Stimulated activated CD8-positive, alpha-beta memory T cell treated with anti-CD3 and anti-CD28 coated beads, Interleukin-15, amount 100 ng/mL, for 4 hours (primary cell): ENCODE measurements around the gene EEF1AKMT2.

Experiments
- DNase-seq, 2 donors: peaks; one replicate each; pipeline ENCODE4 v3.0.0-alpha.2; 2020; ENCODE audit warnings: low read depth in 2 of 2

Gene EEF1AKMT2

DNA sequence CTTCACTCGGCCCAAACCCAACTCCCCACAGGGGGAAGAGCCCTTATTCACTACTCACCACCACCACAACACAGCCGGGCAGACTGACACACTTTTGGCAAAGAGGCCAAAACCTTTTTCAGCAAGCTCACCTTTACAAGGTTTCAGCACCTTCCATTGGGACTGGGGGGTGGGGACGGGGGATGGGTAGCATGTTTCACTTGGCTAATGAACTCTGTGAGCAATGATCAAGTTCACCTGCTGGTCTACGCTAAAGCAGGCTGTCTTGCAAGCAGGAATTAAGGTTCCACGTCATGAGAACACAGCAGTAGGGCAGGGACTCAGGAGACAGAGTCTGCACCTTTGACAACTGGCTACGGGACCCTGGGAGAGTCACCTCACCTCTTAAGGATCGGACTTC, 54.5 kb downstream of the EEF1AKMT2 start:
- no peak for DNase-seq

DNA sequence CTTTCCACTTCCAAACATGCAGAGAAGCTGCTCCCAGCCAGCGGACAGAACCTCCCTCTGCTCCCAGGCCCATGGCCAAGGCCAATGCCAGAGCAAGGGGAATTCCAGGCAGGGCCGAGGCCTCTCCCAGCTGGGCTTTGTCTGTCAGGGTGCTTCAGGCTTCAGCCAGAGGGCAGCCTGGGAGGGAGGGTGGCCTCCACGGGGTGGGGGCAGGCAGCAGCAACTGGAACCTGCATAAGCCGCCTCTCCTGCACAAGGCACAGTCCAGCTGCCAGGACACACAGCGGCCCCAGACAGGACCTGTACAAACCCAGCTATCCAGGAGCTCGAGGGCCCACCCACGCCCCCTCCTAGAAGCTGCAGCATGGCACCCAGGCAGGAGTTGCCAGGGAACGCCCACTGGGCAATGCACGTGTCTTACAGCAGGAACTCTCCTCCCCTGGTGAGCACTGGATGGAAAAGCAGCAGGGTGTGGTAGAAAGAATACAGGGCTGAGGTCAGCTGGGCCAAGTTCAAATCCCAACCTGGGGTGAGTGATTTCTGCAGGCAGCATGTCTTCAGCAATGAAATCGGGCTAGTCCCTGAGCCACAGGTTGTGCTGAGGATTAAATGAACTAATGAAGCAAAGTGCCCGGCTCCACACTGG, 55.1 kb downstream of the EEF1AKMT2 start:
- no peak for DNase-seq

DNA sequence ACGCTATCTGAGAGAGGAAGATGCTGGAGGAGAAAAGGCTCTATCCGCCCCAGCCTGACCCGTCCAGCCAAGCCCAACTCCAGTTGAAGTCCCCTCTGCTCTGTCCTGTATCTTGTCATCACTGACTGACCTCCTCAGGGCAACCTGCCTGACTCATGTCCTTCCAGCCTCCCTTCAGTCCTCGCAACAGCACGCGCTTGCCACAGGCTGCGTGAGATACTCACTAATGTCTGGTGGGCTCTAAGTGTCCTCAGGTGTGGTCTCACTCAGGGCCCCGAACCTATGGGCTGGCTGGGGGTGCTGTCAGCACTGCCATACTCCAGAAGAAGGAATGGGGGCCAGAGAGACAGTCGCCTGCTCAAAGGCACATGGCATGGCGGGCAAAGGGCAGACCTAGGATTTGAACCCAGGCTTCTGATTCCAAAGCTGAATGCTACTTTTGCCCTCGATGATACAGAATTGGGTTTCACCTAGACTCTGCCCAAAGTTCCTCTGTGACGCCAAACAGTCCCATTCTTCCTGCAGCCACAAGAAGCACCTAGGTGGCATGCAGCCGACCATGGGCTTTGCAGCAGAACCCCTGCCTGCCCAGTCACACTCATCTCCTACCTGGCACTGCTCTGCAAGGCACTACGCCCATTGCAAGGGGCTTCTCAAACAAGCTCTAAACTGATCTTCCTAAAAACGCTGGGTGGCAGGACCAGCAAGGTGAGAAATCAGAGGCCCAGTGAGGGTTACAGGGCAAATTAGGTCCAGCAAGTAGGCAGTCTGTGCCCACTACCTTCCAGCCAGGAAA, 56.0 kb downstream of the EEF1AKMT2 start:
- no peak for DNase-seq

DNA sequence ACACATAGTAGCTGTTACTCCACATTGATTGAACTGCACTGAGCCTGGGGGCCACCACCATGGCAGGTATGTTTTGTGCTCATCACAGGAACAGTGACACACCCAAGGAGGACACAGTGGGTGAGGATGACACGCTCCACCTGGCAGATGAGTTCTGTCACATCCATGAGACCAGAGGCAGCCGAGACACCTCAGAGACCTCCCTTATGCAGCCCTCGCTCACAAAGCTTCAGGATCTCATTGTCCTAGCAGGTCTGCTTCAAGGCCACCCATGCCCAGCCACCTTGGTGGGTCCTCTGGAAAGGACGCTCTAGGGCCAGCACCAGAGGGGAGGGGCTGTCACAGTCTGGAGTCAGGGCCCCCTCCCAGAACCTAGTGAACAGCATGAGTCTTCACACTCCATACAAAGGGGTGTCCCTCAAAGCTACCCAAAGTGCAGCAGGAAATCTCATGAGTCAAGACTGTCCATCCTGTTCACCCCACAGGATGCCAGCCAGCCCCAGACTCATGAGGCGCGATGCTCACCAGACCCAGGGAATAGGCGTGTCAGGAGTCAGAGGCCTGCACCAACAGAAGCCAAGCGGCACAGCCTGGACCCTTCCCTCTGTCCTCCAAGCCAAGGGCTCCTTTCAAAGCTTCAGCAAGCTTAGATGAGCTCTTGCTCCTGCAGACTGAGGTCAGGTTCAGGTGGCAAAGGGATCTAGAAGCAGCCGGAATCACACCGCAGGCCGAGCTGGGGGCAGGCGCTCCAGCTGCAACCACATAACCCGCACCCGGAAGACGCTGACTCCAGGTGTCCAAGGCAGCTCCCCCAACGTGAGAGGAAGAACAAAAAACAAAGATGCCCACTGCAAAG, 57.1 kb downstream of the EEF1AKMT2 start:
- no peak for DNase-seq

DNA sequence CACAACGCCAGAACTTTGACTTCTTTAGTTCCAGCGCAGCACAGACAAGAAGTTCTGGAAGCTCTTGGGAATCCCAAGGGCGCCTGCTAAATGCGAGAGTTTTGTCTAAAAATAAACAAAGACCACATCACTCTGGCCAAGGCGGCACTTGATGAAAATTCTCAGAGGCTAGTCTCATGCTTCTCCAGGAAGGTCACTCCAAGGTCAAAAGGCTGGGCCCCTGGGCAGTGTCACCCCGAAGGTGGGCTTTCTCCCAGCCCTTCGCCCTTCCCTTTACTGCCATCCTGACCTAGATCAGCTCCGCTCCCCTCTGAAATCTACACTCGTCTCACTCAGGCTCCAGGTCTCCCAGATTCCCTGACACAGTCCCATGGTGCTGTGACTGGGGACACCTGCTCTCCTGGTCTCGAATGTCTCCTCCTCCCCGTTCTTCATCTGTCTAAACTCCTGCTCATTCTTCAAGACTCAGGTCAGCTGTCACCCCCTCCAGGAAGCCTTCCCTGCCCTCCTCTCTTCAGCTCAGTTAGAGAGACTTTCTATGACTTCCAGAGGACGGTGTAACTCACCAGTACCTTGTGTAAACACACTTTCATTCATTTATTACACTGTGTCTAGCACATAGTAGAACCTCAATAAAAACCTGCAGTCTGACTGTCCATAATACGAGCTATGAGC, 58.0 kb downstream of the EEF1AKMT2 start:
- DNase-seq: no peak

DNA sequence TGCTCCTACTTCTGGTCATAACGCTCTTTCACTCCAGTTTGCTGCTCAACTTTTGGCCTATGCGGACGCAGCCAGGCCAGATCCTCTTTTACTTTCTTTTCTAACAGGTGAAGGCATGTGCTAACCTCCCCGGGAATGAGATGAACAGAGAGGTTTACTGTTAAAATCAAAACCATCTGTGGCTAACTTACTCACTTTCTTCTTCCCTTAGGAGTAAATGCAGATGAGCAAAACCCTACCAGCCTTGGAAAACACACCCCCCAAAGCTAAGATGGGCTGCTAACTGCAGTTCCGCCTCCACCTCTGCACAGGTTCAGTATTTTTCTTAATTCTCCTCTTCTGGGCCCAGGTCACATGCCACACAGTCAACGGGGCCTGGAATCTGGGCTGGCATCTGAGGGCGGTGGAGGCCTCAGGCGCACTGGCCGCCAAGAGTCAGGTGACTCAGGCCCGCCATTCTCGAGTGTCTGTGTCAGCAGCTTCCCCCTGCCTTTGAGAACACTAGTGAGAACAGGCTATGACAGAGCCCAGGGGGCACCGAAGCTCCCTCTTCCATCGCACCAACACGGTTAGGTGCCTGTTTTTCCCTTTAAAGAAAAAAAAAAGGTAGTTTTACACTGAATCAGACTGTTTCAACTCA, 58.6 kb downstream of the EEF1AKMT2 start:
- no peak for DNase-seq

DNA sequence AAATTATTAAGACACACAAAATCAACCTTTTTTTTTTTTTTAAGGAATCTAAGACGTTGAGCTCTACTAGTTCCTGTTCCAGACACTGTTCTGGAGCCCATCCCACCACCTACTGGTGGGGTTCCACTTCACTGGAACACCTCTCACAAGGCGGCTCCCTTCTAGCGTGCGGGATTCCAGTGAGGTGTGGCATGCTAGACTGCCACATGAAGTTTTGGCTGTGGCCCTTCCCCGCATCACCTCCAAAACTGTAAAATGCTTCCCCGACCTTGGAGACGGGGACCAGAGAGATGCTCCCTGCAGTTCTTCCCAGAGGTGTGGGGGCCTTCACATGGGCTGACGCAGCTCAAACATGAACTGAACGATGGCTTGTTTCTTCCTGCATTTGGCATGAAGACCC, 60.1 kb downstream of the EEF1AKMT2 start:
- no peak for DNase-seq

DNA sequence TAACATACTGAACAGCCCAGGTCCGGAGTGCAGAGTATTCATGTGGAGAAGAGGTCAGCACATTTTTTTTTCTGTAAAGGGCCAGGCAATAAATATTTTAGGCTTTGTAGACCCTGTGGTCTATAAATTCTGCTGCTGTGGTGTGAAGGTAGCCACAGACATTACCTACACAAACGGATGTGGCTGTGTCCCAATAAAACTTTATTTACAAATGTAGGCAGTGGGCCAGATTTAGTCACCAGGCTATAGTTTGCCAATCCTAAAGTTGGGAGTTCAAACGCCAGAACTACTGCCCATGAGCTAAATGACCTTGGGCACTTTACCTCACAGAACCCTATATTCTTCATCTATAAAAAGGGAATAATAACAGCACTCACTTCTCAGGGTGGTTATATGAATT, 60.9 kb downstream of the EEF1AKMT2 start:
- DNase-seq: no peak

DNA sequence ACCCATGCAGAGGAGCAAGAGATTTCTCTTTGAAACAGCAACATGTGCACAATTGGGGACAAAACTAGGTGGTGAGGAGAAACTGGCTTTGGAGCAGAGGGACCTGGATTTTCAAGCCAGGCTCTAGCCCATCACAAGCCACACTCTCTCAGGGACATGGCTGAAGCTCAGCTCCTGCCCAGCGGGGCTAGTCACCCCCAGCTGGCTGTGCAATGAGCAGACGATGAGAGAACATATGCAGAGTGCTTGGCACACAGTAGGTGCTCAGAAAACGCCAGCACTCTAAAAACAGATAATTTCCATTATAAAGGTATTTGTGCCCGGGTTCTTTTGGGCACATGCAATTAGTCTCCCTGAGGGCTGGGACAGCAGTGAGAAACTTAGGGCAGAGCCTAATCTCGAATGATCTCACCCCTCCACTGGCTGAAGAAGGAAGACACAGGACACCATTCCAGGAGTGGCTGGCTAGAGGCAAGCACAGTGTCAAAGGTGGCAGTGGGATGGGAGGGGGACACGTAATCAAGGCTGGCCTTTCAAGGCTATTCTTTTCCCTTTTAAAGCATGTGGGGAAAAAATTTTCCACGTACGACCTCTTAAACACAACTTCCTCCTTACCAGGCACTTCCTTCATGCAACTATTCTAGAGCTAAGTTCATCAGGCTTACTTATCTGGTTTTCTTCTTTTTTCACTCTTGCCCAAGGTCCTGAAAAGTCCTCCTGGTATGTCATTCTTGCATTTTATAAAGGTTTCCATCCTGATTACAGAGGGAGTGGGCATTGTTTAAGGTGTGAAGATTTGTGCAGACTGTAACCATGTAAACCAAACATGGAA, 62.6 kb downstream of the EEF1AKMT2 start:
- DNase-seq: no peak

DNA sequence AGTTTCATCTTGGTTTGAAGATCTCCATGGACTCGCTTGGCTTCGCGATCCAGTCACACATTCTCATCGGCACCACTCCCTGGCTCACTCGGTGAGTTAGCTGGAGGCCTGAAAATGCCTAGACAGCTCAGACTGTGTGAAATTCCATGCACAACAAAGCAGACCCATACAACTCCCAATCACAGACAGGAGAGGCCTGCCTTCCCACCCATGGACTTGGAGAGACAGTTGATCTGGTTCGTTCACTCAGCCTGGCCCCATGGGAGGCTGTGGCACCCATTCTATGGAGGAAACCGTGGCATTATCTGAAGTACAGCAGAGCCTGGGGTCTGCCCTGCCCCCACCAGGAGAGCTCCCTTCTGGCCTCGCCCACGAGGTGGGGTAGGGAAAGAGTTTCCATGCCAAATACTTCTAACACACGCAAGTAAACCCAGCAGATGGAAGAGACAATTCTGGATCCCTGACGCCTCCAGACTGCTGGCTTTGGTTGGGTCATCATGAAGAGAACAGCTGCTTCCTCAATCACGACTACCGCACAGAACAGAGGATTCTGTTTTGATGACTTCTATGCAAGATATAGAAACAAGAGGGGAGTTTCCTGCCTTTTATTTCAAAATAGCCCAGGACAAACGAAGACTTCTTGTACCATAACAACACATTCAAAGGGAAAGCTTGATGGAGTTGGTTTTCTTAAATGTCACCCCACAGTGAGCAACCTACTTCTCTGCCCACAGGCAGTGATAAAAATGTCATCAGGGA, 63.4 kb downstream of the EEF1AKMT2 start:
- DNase-seq: no peak

DNA sequence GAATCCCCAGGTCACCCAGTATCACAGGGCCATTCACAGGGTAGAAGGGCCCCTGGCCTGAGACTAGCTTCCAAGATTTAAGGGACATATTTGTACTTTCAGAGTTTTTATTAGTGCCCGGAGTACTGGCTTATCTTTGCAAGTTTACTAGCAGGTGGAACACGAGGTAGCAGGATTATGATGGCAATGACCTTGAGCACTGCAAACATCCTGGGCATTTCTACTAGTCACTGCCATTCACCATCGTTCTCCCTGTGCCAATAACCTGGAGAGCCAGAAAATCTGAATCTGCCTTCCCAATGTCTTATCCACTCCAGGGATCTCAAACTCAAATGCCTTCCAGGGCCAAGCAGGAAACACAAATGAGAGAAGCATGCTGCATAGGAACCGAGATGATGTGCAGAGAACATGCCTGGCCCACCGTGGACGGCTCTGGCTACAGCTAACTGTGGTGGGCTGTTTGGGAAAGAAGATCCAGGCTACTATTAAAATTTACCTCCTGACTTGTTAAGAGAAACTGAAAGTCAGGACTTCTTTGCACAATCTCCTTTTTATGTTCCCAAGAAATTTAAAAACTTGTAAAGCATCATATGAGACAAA, 64.2 kb downstream of the EEF1AKMT2 start:
- no peak for DNase-seq

DNA sequence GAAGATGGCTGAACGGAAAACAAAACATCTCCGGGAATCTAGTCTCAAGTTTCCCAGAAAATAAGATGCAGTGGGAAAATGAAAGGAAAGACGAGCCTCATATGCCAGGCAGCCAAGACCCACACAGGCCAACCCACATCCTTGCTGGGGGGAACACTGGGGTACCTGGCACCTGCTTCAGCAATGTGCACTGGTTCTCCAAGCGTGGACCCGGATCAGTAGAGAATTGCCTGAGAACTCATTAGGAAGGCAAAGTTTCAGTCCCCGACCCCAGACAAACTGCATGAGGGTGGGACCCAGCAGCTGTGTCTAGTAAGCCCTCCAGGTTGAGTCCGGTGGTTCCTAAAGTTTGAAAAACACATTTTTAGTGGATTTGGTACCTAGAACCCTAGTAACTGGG, 65.9 kb downstream of the EEF1AKMT2 start:
- DNase-seq: no peak

DNA sequence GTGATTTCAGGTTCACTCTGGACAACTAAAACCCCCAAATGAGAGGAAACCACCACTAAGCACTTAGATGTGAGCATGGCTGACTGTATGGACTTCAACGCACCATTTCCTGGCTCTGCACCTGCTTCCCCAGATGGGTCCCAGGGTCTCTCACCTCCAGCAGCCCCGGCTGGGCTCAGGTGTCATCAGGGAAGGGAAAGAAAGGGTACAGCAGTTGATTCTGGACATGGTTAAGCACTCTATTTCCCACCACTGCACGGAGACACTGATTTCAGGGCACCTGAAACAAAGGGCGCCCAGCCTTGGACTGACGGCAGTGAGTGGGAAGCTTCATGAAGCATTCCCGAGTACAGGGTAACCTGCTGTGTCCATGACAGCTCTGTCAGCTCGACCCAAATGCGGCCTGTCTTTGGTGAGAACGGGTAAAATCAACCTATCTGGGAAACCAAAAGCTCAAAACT, 66.5 kb downstream of the EEF1AKMT2 start:
- DNase-seq: no peak

DNA sequence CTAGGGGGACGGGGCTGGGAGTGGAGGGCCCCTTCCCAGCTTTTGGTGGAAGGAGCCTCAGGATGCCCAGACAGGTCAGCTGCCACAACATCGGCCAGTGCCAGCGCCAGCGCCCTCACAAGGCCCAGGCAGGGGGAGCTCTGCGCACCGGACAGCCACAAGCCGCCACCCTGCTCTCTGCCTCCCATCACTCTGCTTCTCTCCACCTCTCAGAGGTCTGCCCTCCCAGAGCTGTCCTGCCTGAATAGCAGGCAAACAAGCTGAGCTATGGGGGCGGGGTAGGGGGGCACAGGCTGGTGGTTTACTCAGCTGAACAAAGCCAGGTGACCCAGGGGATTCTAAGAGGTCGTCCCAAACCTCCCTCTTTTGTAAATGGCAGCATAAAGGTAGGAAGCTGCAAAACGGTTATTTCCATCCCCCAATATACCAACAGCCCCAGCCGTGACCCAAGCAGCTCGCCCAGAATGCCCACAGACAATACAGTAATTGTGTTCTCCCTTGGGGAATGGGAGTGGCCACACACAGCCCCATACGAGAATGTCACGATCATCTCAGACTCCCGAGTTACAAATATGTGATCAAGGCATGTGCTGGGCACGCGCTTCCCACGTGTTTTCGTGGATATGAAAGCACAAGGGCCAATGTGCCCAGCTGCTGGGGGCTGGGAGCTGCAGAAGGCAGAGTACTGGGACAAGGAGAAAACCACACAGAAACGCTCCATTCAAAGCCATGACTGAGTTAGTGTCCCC, 67.2 kb downstream of the EEF1AKMT2 start:
- no peak for DNase-seq

DNA sequence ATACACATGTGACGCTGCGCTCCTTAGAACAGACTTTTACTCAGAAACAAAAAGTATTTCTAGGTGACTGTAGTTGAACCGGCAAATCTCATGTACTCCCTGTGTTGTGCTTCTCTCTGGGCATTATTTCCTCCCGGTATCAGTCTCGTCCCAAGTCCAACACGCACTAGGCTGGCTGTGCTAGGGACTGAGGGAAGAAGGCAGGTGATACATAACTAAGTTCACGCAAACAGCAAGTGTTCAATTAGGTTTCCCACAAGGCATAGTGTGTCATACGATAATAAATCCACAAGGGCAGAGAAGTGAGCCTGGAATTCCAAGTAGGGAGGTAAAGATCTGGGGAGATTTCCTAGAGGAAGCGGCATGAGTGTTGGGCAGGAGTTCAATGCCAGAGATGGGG, 67.9 kb downstream of the EEF1AKMT2 start:
- DNase-seq: no peak

DNA sequence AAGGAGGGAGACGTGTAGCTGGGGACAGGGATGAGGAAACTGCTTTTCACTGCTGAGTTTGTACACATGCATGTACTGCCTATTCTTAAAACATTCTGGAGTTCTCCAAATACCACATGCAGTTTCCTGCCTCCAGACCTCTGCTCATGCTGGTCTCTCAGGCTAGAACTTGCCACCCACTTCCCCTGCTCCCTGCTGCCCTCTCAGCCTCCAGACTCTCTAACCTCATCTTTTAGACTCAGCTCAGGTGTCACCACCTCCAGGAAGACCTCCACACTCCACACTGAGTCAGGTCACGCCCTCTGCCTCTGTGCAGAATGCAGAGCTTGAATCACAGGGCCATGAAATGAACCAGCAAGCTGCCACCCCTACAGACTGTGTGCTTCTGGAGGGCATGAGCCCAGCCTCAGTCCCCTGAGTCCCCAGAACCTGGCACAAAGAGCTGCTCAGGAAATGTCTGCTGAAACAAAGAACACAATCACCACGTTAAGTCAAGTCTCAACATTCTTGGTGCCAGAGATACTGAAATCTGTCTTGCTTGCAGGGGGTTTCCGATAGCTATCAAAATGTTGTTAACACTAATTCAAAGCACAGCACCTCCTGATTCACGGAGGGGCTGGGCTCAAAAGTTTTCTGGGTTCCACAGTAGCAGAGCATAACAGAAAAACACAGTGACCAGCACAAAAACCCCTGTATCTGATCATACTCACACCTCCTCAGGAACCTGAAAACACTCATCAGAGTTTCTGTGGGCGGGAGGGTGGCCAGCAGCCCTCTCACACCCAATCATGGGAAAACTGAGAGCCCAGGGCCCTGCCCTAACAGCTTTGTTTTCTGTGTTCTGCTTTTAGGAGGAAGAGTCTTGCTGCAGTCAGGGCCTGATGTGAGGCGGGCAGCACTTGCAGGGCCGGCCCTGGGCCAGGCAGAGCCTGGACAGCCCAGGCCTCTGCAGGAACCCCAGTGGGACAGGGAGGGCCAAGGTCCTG, 68.6 kb downstream of the EEF1AKMT2 start:
- DNase-seq: no peak

DNA sequence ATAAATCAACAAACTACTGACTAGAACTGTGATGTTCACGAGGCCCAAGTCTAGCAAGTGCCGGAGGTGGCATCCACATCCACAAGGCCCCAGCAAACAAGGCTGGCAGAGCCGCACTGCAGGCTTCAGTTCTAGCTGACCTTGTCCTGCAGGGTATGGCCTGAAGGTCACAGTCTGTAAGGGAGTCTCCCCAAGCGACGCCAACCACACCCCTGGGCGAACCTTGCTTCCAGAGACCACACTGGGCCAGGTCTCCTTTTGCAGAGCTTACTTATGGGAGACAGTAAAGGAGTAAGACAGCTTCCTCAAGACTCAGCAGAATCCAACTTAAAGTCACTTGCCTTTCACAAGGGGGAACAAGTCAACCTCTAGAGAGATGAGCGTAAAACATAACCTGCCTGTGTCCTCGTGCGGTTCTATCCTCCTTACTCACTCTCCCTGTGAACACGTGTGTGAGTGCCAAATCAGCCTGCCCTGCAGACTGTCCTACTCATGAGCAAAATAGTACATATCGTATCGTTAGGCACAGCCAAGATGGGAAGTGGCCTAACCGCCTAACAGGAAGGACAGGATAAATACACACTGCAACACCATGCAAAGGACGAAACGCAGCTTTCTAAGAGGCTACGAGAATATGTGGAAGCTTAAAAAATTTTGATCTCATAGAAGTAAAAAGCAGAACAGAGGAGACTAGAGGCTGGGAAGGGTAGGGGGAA, 70.2 kb downstream of the EEF1AKMT2 start:
- no peak for DNase-seq
